Karpas-422 (cell line): Measurements from ENCODE around the gene MAPRE2. TPM values are rescaled to one million over a fixed set of nuclear protein-coding genes. Genes with fewer than 3 reads are reported as not detected.

Source experiments
- DNase-seq: peaks from one replicate; pipeline ENCODE4 v3.0.0-alpha.2; 2015
- H2AFZ ChIP-seq: fragments of 200-600 bp; sonication (generic); 2 replicates; pipeline ENCODE4 v1.6.1; 2014; ENCODE audit warnings: antibody characterized with exemption, low read length, mixed read lengths
- H3K27ac ChIP-seq: fragments of 200-600 bp; sonication (generic); 2 replicates; pipeline ENCODE4 v1.5.1; 2014; ENCODE audit warnings: mild to moderate bottlenecking, low read length, moderate library complexity
- H3K27me3 ChIP-seq: fragments of 200-600 bp; sonication (generic); 2 replicates; pipeline ENCODE4 v1.6.1; 2014; ENCODE audit warnings: low read length, mixed read lengths
- H3K36me3 ChIP-seq: fragments of 200-600 bp; sonication (generic); 2 replicates; pipeline ENCODE4 v1.6.1; 2014; ENCODE audit warnings: low read length, mixed read lengths; ENCODE audit not compliant: insufficient read depth
- H3K4me1 ChIP-seq: fragments of 200-600 bp; sonication (generic); 2 replicates; pipeline ENCODE4 v1.6.1; 2014; ENCODE audit warnings: mild to moderate bottlenecking, low read length, mixed read lengths
- H3K4me2 ChIP-seq: fragments of 200-600 bp; sonication (generic); 2 replicates; pipeline ENCODE4 v1.6.1; 2014; ENCODE audit warnings: low read length, low read depth, mild to moderate bottlenecking; ENCODE audit not compliant: poor library complexity, severe bottlenecking
- H3K4me3 ChIP-seq: fragments of 200-600 bp; sonication (generic); 2 replicates; pipeline ENCODE4 v1.5.1; 2014; ENCODE audit warnings: mild to moderate bottlenecking, antibody characterized with exemption, low read length, mixed read lengths
- H3K79me2 ChIP-seq: fragments of 200-600 bp; sonication (generic); 2 replicates; pipeline ENCODE4 v1.6.1; 2014; ENCODE audit warnings: mild to moderate bottlenecking, low read length, mixed read lengths
- H3K9ac ChIP-seq: fragments of 200-600 bp; sonication (generic); 2 replicates; pipeline ENCODE4 v1.6.0; 2014; ENCODE audit warnings: low read length
- H3K9me2 ChIP-seq: fragments of 200-600 bp; sonication (generic), shearing (Covaris generic); replicated peaks from 2 replicates; pipeline ENCODE4 v1.6.0; 2014; ENCODE audit warnings: mild to moderate bottlenecking, low read length, moderate library complexity; ENCODE audit not compliant: insufficient read depth
- H3K9me3 ChIP-seq: fragments of 300-700, 200-600 bp; sonication (generic); 2 replicates; pipeline ENCODE4 v1.6.1; 2014; ENCODE audit warnings: low read length, mixed read lengths
- H4K20me1 ChIP-seq: fragments of 200-600 bp; sonication (generic); 2 replicates; pipeline ENCODE4 v1.6.1; 2014; ENCODE audit warnings: mild to moderate bottlenecking, antibody characterized with exemption, low read length, low read depth; ENCODE audit not compliant: insufficient read depth
- total RNA-seq: library from RNA; depleted of rRNA; stranded (reverse); fragments of >200 nt; shearing (Covaris generic); gene quantifications from 2 replicates; pipeline ENCODE4 v1.2.3, GENCODE V29; 2014; ENCODE audit warnings: low replicate concordance

Gene MAPRE2
- total RNA-seq, 1 experiment from 2014 or later = 267 TPM

DNA sequence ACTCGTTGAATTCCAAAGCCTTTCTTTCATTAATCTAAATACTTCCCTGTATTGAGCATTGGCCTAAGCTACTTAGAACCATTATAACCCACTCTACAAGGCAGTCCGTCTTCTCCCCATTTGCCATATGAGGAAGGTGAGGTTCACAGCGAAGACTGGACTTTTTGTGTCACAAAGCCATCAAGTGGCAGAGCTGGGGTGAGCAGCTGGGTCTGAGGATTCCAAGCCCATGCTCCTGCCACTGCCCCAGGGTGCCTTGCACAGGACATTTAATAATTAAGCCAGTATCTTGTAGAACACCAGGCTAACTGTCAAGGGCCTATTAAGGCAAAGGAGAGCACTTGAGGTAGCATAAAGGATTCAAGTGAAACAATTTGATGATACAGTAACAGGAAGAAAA lies 130.8 kb downstream of the MAPRE2 start:
- Histone ChIP-seq H3K27ac (peak overlapping the region; percentile 97), H3K27me3 (no peaks in the 10 kb centered on the region), H3K4me1 (peaks cover 56% of the 10 kb centered on the region), H4K20me1 (no peaks in the 10 kb centered on the region), H3K9me2 (no peaks in the 10 kb centered on the region), H3K9ac (no peak overlapping the region), H3K4me2 (no peak overlapping the region), H3K9me3 (no peaks in the 10 kb centered on the region), H3K4me3 (no peak overlapping the region), H3K36me3 (peaks cover 5% of the 10 kb centered on the region; the same call in 1 of the 2 replicates), H3K79me2 (no peaks in the 10 kb centered on the region), H2AFZ (0 out of 2 replicates have a peak overlapping the region, but pooled peaks have one; percentile 29)
- no peak for DNase-seq

DNA sequence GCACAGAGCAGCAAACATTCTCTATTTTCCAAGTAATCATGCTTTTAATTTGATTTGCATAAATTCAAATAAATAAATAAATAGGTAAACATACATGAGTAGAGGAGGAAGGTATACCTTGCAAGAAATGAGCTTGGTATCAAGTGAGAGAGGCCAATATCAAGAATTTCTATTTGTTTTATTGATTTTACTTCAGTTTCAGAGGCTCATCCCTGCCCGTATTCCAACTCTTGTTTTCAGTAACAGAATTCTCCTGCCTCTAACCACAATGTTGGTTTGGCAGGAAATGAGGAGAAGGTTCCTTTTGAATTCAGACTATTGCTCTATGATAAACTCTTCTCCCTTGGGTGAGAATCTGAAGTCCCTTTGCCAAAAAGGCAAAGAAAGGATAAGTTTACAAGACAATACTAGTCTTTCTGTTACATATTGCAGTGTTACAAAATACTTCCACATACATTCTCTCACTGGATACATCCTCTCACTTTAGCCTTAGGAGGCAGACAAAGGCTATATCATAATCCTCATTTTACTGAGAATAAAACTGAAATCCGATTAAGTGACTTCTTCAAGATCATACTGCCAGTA lies 131.3 kb downstream of the MAPRE2 start:
- no peak for DNase-seq
- Histone ChIP-seq H3K4me2 (peak overlapping the region; percentile 62), H3K9me2 (no peaks in the 10 kb centered on the region), H3K79me2 (no peaks in the 10 kb centered on the region), H3K27ac (peak overlapping the region; percentile 97), H3K27me3 (no peaks in the 10 kb centered on the region), H3K36me3 (peaks cover 5% of the 10 kb centered on the region; the same call in 1 of the 2 replicates), H3K4me1 (peaks cover 57% of the 10 kb centered on the region), H2AFZ (peak overlapping the region; percentile 66; the same call in 1 of the 2 replicates), H3K4me3 (no peak overlapping the region), H4K20me1 (no peaks in the 10 kb centered on the region), H3K9me3 (no peaks in the 10 kb centered on the region), H3K9ac (peak overlapping the region; percentile 62)

DNA sequence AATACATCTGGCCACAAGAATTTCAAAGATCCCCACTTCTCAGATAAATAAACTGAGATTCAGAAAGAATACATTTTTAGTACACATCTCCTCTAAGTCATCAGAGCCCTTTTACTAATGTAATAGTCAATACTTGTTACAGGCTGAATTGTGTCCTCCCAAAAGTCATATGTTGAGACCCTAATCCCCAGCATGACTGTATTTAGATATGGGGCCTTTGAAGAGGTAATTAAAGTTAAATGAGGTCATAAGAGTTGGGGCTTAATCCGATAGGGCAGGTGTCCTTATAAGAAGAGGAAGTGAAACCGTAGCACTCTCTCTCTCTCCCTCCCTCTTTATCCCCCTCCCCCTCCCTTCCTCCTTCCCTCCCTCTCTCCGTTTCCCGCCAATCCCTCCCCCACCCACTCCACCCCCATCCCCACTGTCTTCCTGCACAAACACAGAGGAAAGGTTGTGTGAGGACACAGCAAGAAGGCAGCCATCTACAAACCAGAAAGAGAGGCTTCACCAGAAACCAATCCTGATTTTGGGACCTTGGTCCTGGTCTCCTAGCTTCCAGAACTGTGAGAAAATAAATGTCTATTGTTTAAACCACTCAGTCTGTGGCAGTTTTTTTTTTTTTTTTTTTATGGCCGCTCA lies 133.0 kb downstream of the MAPRE2 start:
- Histone ChIP-seq H3K36me3 (peaks cover 5% of the 10 kb centered on the region; the same call in 1 of the 2 replicates), H2AFZ (no peak overlapping the region)

DNA sequence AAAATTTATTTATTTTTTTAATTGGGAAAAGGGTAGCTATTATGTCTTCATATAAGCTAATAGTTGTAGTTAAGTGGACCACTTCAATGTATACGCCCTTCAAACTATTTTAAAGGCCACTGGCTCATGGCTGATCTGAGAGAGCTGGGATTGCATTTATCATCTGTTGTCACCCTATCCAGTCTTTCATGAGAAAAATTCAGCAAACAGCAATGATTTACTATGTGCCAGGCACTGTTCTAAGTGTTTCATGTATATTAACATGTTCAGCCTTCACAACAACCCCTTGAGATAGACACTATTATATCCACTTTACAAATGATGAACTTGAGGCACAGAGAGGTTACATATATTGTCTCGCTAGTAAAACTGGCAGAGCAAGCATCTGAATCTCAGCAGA lies 133.5 kb downstream of the MAPRE2 start:
- H3K27me3 ChIP-seq = no peaks in the 10 kb centered on the region
- peak overlapping the region; percentile 38 for H3K4me2 ChIP-seq
- H3K9me2 ChIP-seq = no peaks in the 10 kb centered on the region
- peaks cover 5% of the 10 kb centered on the region; the same call in 1 of the 2 replicates for H3K36me3 ChIP-seq
- H3K27ac ChIP-seq = peak overlapping the region; percentile 97
- no peaks in the 10 kb centered on the region for H3K9me3 ChIP-seq
- H4K20me1 ChIP-seq = no peaks in the 10 kb centered on the region
- H3K9ac ChIP-seq = peak overlapping the region; percentile 39
- DNase-seq = no peak
- no peak overlapping the region for H3K4me3 ChIP-seq
- no peaks in the 10 kb centered on the region for H3K79me2 ChIP-seq
- no peak overlapping the region for H2AFZ ChIP-seq
- H3K4me1 ChIP-seq = peaks cover 76% of the 10 kb centered on the region

More for the DNA sequence above, 133.0 kb downstream of the MAPRE2 start:
- Histone ChIP-seq H3K4me2 (peak overlapping the region; percentile 62), H3K4me1 (peaks cover 70% of the 10 kb centered on the region), H3K27ac (peak overlapping the region; percentile 97), H3K79me2 (no peaks in the 10 kb centered on the region), H3K27me3 (no peaks in the 10 kb centered on the region), H3K9ac (peak overlapping the region; percentile 62), H3K9me2 (no peaks in the 10 kb centered on the region), H4K20me1 (no peaks in the 10 kb centered on the region), H3K4me3 (peak overlapping the region; percentile 6; the same call in 1 of the 2 replicates), H3K9me3 (no peaks in the 10 kb centered on the region)
- peak; percentile 94 for DNase-seq

DNA sequence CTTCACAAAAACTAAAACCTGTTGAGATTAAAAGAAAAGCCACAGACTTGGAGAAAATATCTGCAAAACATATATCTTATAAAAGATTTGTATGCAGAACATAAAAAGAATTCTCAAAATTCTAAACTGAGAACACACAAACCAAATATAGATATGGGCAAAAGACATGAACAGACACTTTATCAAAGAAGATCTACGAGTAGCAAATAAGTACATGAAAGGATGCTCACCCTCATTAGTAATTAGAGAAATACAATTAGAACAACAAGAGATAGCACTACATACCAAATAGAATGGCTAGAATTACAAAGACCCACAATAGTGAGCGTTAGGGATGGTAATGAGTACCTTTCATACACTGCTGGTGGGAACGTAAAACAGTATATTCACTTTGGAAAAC lies 135.7 kb downstream of the MAPRE2 start:
- Histone ChIP-seq H2AFZ (no peak overlapping the region), H4K20me1 (no peaks in the 10 kb centered on the region), H3K27ac (peak overlapping the region; percentile 97), H3K27me3 (no peaks in the 10 kb centered on the region), H3K79me2 (no peaks in the 10 kb centered on the region), H3K4me2 (no peak overlapping the region), H3K9me2 (no peaks in the 10 kb centered on the region), H3K4me3 (no peak overlapping the region), H3K9me3 (no peaks in the 10 kb centered on the region), H3K9ac (no peak overlapping the region), H3K36me3 (peaks cover 5% of the 10 kb centered on the region; the same call in 1 of the 2 replicates), H3K4me1 (peaks cover 87% of the 10 kb centered on the region)
- no peak for DNase-seq

DNA sequence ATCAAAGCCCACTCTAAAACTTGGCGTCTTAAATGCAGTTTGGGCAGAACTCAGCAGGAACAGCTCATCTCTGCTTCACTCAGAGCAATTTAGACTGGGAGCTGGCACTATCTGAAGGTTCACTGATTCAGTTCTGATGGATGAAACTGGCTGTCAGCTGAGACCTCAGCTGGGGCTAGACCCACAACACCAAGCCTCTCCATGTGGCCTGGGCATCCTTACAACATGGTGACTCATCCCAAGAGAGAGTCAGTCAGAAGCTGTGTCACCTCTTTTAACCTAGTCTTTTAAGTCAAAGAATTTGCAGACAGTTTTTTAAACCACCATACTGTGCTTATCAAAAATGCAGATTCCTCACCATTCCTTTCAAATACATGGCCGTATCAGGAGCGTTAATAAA lies 137.0 kb downstream of the MAPRE2 start:
- peak overlapping the region; percentile 97 for H3K27ac ChIP-seq
- no peak overlapping the region for H3K4me3 ChIP-seq
- no peaks in the 10 kb centered on the region for H3K27me3 ChIP-seq
- H3K9me2 ChIP-seq = no peaks in the 10 kb centered on the region
- H4K20me1 ChIP-seq = no peaks in the 10 kb centered on the region
- no peak overlapping the region for H3K4me2 ChIP-seq
- H3K4me1 ChIP-seq = peaks cover 81% of the 10 kb centered on the region
- peak overlapping the region; percentile 6; the same call in 1 of the 2 replicates for H3K9ac ChIP-seq
- H2AFZ ChIP-seq = peak overlapping the region; percentile 17; the same call in 1 of the 2 replicates
- H3K36me3 ChIP-seq = peaks cover 5% of the 10 kb centered on the region; the same call in 1 of the 2 replicates
- no peaks in the 10 kb centered on the region for H3K79me2 ChIP-seq
- no peaks in the 10 kb centered on the region for H3K9me3 ChIP-seq
- DNase-seq = peak; percentile 55

DNA sequence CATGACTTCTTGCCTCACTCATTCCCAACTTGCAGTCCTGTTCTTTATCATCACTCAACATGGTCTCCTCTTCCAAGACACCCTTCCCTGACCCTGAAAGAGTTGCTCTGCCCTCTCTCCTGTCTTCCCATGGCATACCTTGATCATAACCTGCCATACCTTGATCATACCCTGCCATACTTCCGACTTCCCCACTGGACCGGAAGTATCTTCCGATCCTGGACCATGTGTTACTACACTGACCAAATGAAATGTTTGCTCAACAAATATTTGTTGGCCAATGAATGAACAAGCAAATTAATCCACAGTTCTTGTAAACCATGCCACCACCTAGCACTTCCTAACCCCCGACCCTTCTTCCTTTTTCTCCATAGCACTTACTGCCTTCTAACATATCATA lies 138.7 kb downstream of the MAPRE2 start:
- H3K9me2 ChIP-seq = no peaks in the 10 kb centered on the region
- H4K20me1 ChIP-seq = no peaks in the 10 kb centered on the region
- peaks cover 5% of the 10 kb centered on the region; the same call in 1 of the 2 replicates for H3K36me3 ChIP-seq
- peak overlapping the region; percentile 97 for H3K27ac ChIP-seq
- no peaks in the 10 kb centered on the region for H3K27me3 ChIP-seq
- peak overlapping the region; percentile 48 for H3K9ac ChIP-seq
- 0 out of 2 replicates have a peak overlapping the region, but pooled peaks have one; percentile 26 for H2AFZ ChIP-seq
- no peaks in the 10 kb centered on the region for H3K79me2 ChIP-seq
- no peaks in the 10 kb centered on the region for H3K9me3 ChIP-seq
- H3K4me1 ChIP-seq = peaks cover 80% of the 10 kb centered on the region
- H3K4me3 ChIP-seq = peak overlapping the region; percentile 23; the same call in 1 of the 2 replicates
- no peak for DNase-seq
- H3K4me2 ChIP-seq = peak overlapping the region; percentile 64

DNA sequence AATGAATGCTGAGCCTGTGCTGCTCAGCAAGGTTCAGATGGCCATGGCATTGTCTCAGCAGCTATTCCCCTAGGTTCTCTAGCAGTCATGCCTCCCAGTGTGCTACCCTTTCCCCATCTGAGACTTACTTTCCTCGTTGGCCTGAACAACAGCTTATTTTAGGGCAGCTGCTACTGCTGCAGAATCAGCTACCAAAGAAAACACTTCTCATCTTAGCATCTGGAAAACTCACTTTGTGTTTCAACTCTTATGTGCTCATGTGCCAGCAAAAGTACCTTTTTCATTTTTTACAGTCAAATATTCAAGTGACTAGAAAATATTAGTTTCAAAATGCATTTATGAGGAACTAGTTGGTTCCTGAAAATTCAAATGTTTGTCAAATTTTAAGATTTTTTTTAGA lies 139.2 kb downstream of the MAPRE2 start:
- Histone ChIP-seq H3K9me2 (no peaks in the 10 kb centered on the region), H3K9me3 (no peaks in the 10 kb centered on the region), H3K4me1 (peaks cover 80% of the 10 kb centered on the region), H3K4me2 (peak overlapping the region; percentile 64), H3K27ac (peak overlapping the region; percentile 97), H3K79me2 (no peaks in the 10 kb centered on the region), H3K36me3 (peaks cover 5% of the 10 kb centered on the region; the same call in 1 of the 2 replicates), H4K20me1 (no peaks in the 10 kb centered on the region), H3K9ac (peak overlapping the region; percentile 48), H3K4me3 (peak overlapping the region; percentile 23), H2AFZ (0 out of 2 replicates have a peak overlapping the region, but pooled peaks have one; percentile 19), H3K27me3 (no peaks in the 10 kb centered on the region)
- DNase-seq = peak; percentile 64
